Keratinocyte (primary cell): ENCODE results near the gene B3GNT2. TPM values are rescaled to one million over a fixed set of nuclear protein-coding genes. Genes with fewer than 3 reads are reported as not detected.

Experiments
- DNase-seq: peaks from one replicate; pipeline ENCODE4 v3.0.0-alpha.2; 2011; ENCODE audit warnings: low read depth, missing footprints, low spot score
- FAIRE-seq: peaks from 2 replicates; lab custom pipeline; 2011; peaks lifted over from hg19 to GRCh38; lab: Jason Lieb, UNC
- H2AFZ ChIP-seq: 2 replicates; pipeline ENCODE4 v1.6.0; 2012; ENCODE audit warnings: low read length, control low read depth, inconsistent platforms; ENCODE audit not compliant: control insufficient read depth
- H3K27ac ChIP-seq: 2 replicates; pipeline ENCODE4 v1.5.1; 2011; ENCODE audit warnings: low read length; ENCODE audit not compliant: control insufficient read depth, insufficient read depth
- H3K27me3 ChIP-seq: 3 replicates; pipeline ENCODE4 v1.6.0; 2011; ENCODE audit warnings: low read length; ENCODE audit not compliant: control insufficient read depth, insufficient read depth; ENCODE audit errors: extremely low read depth
- H3K36me3 ChIP-seq, 2 experiments: 2 replicates in 1 of 2; 3 replicates in 1 of 2; pipeline ENCODE4 v1.5.1; 2011; ENCODE audit warnings: low read length in 2 of 2, mild to moderate bottlenecking in 1 of 2; ENCODE audit not compliant: control insufficient read depth in 2 of 2, insufficient read depth in 2 of 2; ENCODE audit errors: extremely low read depth in 1 of 2
- H3K4me1 ChIP-seq: 3 replicates; pipeline ENCODE4 v1.5.1; 2011; ENCODE audit warnings: low read length; ENCODE audit not compliant: control insufficient read depth, insufficient read depth; ENCODE audit errors: extremely low read depth
- H3K4me2 ChIP-seq: 3 replicates; pipeline ENCODE4 v1.6.0; 2011; ENCODE audit warnings: low read depth, low read length; ENCODE audit not compliant: control insufficient read depth, insufficient read depth; ENCODE audit errors: extremely low read depth
- H3K4me3 ChIP-seq, 3 experiments: fragments of 200-600 bp in 1 of 3; sonication (generic) in 1 of 3; 2 replicates in 2 of 3; 3 replicates in 1 of 3; pipeline ENCODE4 v1.5.1; 2011 to 2016; ENCODE audit warnings: low read length in 3 of 3, mild to moderate bottlenecking in 3 of 3, control low read depth in 2 of 3, inconsistent platforms in 1 of 3, low read depth in 1 of 3, mixed read lengths in 1 of 3, mixed run types in 1 of 3, moderate library complexity in 1 of 3; ENCODE audit not compliant: control insufficient read depth in 2 of 3, insufficient read depth in 2 of 3; ENCODE audit errors: extremely low read depth in 1 of 3
- H3K79me2 ChIP-seq: 2 replicates; pipeline ENCODE4 v1.6.0; 2012; ENCODE audit warnings: low read length; ENCODE audit not compliant: control insufficient read depth, insufficient read depth
- H3K9ac ChIP-seq: 3 replicates; pipeline ENCODE4 v1.6.0; 2011; ENCODE audit warnings: low read length; ENCODE audit not compliant: control insufficient read depth, insufficient read depth; ENCODE audit errors: extremely low read depth
- H3K9me1 ChIP-seq: 3 replicates; pipeline ENCODE4 v1.6.0; 2011; ENCODE audit warnings: low read length; ENCODE audit not compliant: control insufficient read depth, insufficient read depth; ENCODE audit errors: extremely low read depth
- H3K9me3 ChIP-seq: 2 replicates; pipeline ENCODE4 v1.5.1; 2012; ENCODE audit warnings: low read depth, low read length; ENCODE audit not compliant: control insufficient read depth
- H4K20me1 ChIP-seq: 3 replicates; pipeline ENCODE4 v1.6.0; 2011; ENCODE audit warnings: low read length; ENCODE audit not compliant: control insufficient read depth, insufficient read depth; ENCODE audit errors: extremely low read depth
- EZH2 ChIP-seq: IDR thresholded peaks from one replicate; pipeline ENCODE4 v1.6.1; 2012; ENCODE audit warnings: inconsistent platforms, mild to moderate bottlenecking, low read length, moderate library complexity
- dilution Hi-C: fragments of 300-500 bp; cut with MboI; formaldehyde crosslinking; loops from one replicate; pipeline ENCODE4 v1.7.0; 2020; ENCODE audit warnings: low sequenced_read_pairs; ENCODE audit not compliant: extremely low pct_ligation_motif_present
- polyA plus RNA-seq, 5 experiments: library from polyadenylated mRNA; depleted of rRNA in 3 of 5; stranded (reverse) in 3 of 5; stranded (forward) in 1 of 5; unstranded in 1 of 5; fragments of >200 nt; gene quantifications; 1 replicate in 1 of 5; 2 replicates in 3 of 5; 3 replicates in 1 of 5; pipeline versions ENCODE4 v1.2.1 to v1.2.3, GENCODE V29; 2011 to 2012; ENCODE audit warnings: missing spikeins in 2 of 5, low read depth in 1 of 5, low replicate concordance in 1 of 5
- TF ChIP-seq, protein P1 (sequence below), 3 experiments: IDR thresholded peaks in 1 of 3; conservative IDR thresholded peaks in 1 of 3; optimal IDR thresholded peaks in 1 of 3; 2 replicates in 2 of 3; 3 replicates in 1 of 3; pipeline versions ENCODE3 to v1.5.1; 2011; ENCODE audit warnings: low read length in 3 of 3, mild to moderate bottlenecking in 3 of 3, moderate library complexity in 2 of 3, control low read depth in 1 of 3, inconsistent platforms in 1 of 3; ENCODE audit not compliant: insufficient read depth in 2 of 3; ENCODE audit errors: extremely low read depth in 1 of 3

B3GNT2 gene
- polyA plus RNA-seq, 1 donor (not counting 4 experiments of a cell fraction or from before 2014, with no cell fraction given): 44.3 TPM

DNA sequence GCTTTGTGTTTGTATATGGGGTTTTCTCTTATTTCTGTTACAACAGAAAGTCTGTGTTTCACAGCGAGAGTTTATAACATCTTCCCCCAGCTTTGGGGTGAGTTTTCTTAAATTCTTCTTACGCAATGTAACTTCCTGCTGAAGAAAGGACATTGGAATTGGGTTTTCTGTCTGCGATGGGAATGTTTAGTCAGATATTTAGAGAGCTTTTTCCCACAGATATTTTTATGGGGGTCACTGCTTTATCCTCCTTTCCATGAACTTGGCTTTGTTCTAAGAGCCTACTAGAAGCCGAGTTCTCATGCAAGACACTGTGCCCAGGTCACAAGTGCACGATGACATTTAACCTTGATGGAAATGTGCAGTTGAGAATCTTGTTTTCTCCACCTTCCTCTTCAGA lies 22.1 kb downstream of the B3GNT2 start:
- Histone ChIP-seq H3K9me3 (no peaks in the 10 kb centered on the region), H2AFZ (no peak overlapping the region), H3K36me3 (peaks cover 3 to 6% of the 10 kb centered on the region in 2 experiments), H3K4me1 (peaks cover 6% of the 10 kb centered on the region), H4K20me1 (peaks cover 8% of the 10 kb centered on the region), H3K9ac (no peak overlapping the region), H3K4me2 (no peak overlapping the region), H3K9me1 (peaks cover 3% of the 10 kb centered on the region), H3K4me3 (no peak overlapping the region), H3K27me3 (no peaks in the 10 kb centered on the region), H3K27ac (no peak overlapping the region), H3K79me2 (peaks cover 95% of the 10 kb centered on the region)
- FAIRE-seq: no peak
- no peak for DNase-seq
- dilution Hi-C loops: no loop called here
- TF ChIP-seq, protein P1, sequence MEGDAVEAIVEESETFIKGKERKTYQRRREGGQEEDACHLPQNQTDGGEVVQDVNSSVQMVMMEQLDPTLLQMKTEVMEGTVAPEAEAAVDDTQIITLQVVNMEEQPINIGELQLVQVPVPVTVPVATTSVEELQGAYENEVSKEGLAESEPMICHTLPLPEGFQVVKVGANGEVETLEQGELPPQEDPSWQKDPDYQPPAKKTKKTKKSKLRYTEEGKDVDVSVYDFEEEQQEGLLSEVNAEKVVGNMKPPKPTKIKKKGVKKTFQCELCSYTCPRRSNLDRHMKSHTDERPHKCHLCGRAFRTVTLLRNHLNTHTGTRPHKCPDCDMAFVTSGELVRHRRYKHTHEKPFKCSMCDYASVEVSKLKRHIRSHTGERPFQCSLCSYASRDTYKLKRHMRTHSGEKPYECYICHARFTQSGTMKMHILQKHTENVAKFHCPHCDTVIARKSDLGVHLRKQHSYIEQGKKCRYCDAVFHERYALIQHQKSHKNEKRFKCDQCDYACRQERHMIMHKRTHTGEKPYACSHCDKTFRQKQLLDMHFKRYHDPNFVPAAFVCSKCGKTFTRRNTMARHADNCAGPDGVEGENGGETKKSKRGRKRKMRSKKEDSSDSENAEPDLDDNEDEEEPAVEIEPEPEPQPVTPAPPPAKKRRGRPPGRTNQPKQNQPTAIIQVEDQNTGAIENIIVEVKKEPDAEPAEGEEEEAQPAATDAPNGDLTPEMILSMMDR (optimal IDR thresholded peaks at IDR 0.05 in 1 of 3, IDR thresholded peaks at IDR 0.05 in 1 of 3, conservative IDR thresholded peaks at IDR 0.05 in 1 of 3; ENCODE audit: extremely low read depth in 1 of 3, insufficient read depth in 2 of 3, low read length in 3 of 3): no peak
- TF ChIP-seq EZH2: no peak

DNA sequence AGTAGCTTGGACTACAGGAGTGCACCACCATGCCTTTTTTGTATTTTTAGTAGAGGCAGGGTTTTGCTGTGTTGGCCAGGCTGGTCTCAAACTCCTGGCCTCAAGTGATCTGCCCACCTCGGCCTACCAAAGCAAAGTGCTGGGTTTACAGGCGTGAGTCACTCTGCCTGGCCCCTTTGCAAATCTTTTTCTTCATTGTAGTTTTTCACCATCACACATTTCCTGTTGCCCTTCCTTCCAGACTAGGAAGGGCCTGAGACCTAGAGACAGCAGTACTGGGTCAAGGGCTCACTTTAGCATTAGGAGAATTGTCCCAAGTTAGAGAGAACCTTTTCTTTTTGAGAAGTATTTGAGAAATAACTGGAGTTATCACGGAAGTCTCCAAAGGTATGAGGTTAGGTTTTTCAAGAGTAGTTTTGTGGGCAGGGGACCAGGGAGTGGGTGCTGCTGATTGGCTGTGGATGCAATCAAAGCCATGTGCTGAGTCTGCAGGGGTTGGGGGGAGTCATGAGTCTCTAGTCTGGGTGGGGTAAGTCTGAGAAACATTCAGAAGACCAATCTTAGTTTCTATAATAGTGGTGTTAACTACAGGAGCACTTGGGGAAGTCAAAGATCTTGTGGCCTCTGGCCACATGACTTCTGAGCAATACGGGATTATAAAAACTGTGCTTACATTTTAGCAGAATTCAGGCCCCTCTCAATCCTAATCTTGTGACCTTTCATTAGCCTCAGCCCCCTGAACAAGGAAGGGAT lies 23.7 kb downstream of the B3GNT2 start:
- Histone ChIP-seq H3K79me2 (peaks cover 90% of the 10 kb centered on the region), H3K27me3 (no peaks in the 10 kb centered on the region)
- no peak for TF ChIP-seq EZH2
- TF ChIP-seq, protein P1 (optimal IDR thresholded peaks at IDR 0.05 in 1 of 3, IDR thresholded peaks at IDR 0.05 in 1 of 3, conservative IDR thresholded peaks at IDR 0.05 in 1 of 3; ENCODE audit: extremely low read depth in 1 of 3, insufficient read depth in 2 of 3, low read length in 3 of 3): no peak

More for the DNA sequence above, 23.7 kb downstream of the B3GNT2 start:
- no peak overlapping the region for H3K4me3 ChIP-seq
- peaks cover 3% of the 10 kb centered on the region for H3K9me1 ChIP-seq
- H2AFZ ChIP-seq: no peak overlapping the region
- H3K9me3 ChIP-seq: no peaks in the 10 kb centered on the region
- no peak overlapping the region for H3K4me2 ChIP-seq
- FAIRE-seq (no peak), DNase-seq (no peak)
- H3K4me1 ChIP-seq: peaks cover 6% of the 10 kb centered on the region
- no peak overlapping the region for H3K9ac ChIP-seq
- peaks cover 0 to 9% of the 10 kb centered on the region in 2 experiments for H3K36me3 ChIP-seq
- H4K20me1 ChIP-seq: peaks cover 8% of the 10 kb centered on the region
- no peak overlapping the region for H3K27ac ChIP-seq
- dilution Hi-C loops: no loop called here
